Heart left ventricle (tissue), 13 donors: Measurements from ENCODE around the gene COQ3.

ENCODE experiments used
- CTCF ChIP-seq, 12 donors: fragments of 200-600 bp; sonication (generic) in 4 of 12; IDR thresholded peaks; one replicate each; pipeline versions ENCODE4 v1.5.0 to v1.8.0; 2018 to 2022; ENCODE audit warnings: antibody characterized with exemption in 12 of 12, mild to moderate bottlenecking in 5 of 12
- POLR2A ChIP-seq, 2 donors: fragments of 450-650 bp; IDR thresholded peaks; one replicate each; pipeline ENCODE4 v1.6.1; 2017; ENCODE audit warnings: antibody characterized with exemption in 2 of 2, mild to moderate bottlenecking in 2 of 2, moderate library complexity in 2 of 2
- donor health status: ischemic (EF 13 %, LVEDD 7.1; RV severe dilation, severe dysfunction).
- donor health status: DM: no; HTN: yes; CAD: no.
- donor health status: DM: no; HTN: no; CAD: no.
- donor health status: ischemic (EF 25% LVEDD 6.9; RV normal size, moderate dysfunction).
- donor health status: ischemic (EF 25% LVEDD 5.7; RV mildly dilated, moderate dysfunction).
- donor health status: ischemic (EF 35%, LVEDD 5.7; RV mildly dilated, moderate dysfunction).
- donor health status: nonischemic (EF 11% LVEDD 7.7; RV severe dilation, severe dysfunction).
- donor health status: DM: yes; HTN: yes; CAD: no.
- donor health status: PGD.
- donor health status: ischemic (EF 29% LVEDD 5.4; RV normal size, mild dysfunction).
- donor health status: nonischemic (EF 23%, LVEDD 6.1; RV moderate dilation, normal function).

GRCh38 chr6:99384507-99384906, 9.5 kb downstream of the COQ3 start:
- TF ChIP-seq CTCF (IDR thresholded peaks at IDR 0.05): no peak
- TF ChIP-seq POLR2A (IDR thresholded peaks at IDR 0.05): no peak
